Vagina (tissue), 2 donors: Measurements from ENCODE around the gene DIRAS1. TPM values are rescaled to one million over a fixed set of nuclear protein-coding genes. Genes with fewer than 3 reads are reported as not detected.
"Not testable (repeated sequence)": the region's sequence is repeated elsewhere in the genome, so short reads cannot be mapped to it uniquely, and the experiment has no call there.

ENCODE experiments used
- DNase-seq, 2 donors: peaks; one replicate each; pipeline ENCODE4 v3.0.0-alpha.2; 2017; ENCODE audit errors: extremely low spot score in 2 of 2
- H3K27ac ChIP-seq: fragments of 200-600 bp; sonication (generic); one replicate; pipeline ENCODE4 v1.5.1; 2019
- H3K27me3 ChIP-seq: fragments of 200-600 bp; sonication (generic); one replicate; pipeline ENCODE4 v1.5.1; 2019
- H3K36me3 ChIP-seq, 2 donors: fragments of 200-600 bp; sonication (generic); one replicate each; pipeline ENCODE4 v1.5.1; 2017 to 2019
- H3K4me1 ChIP-seq: fragments of 200-600 bp; sonication (generic); one replicate; pipeline ENCODE4 v1.5.1; 2019
- H3K4me3 ChIP-seq, 2 donors: fragments of 200-600 bp; sonication (generic); 1 replicate in 1 of 2; 2 replicates in 1 of 2; pipeline ENCODE4 v1.5.1; 2016 to 2019
- H3K9me3 ChIP-seq: fragments of 200-600 bp; sonication (generic); one replicate; pipeline ENCODE4 v1.5.1; 2019
- POLR2A ChIP-seq, 2 donors: fragments of 450-650 bp; IDR thresholded peaks; one replicate each; pipeline ENCODE4 v1.6.1; 2017; ENCODE audit warnings: antibody characterized with exemption in 2 of 2, mild to moderate bottlenecking in 2 of 2, moderate library complexity in 2 of 2
- POLR2AphosphoS5 ChIP-seq, 2 donors: sonication (generic); formaldehyde crosslinking; IDR thresholded peaks; one replicate each; pipeline ENCODE4 v1.9.0; 2017; ENCODE audit warnings: antibody characterized with exemption in 2 of 2, mild to moderate bottlenecking in 2 of 2, low read depth in 1 of 2; ENCODE audit not compliant: insufficient read depth in 1 of 2
- intact Hi-C: fragments of 100-400 bp; cut with DNase I; formaldehyde crosslinking; loops from one replicate; pipeline ENCODE4 v1.15.1; 2023
- total RNA-seq: library from RNA; depleted of rRNA; stranded (reverse); fragments of >200 nt; gene quantifications from one replicate; pipeline ENCODE4 v1.2.3, GENCODE V29; 2016
- TF ChIP-seq, protein P1 (sequence below), 3 experiments: fragments of 450-650 bp in 2 of 3; fragments of 200-600 bp in 1 of 3; sonication (generic) in 1 of 3; IDR thresholded peaks; one replicate each; pipeline ENCODE4 v1.5.1; 2017 to 2019; ENCODE audit warnings: antibody characterized with exemption in 3 of 3, mild to moderate bottlenecking in 2 of 3, moderate library complexity in 2 of 3

Gene DIRAS1
- total RNA-seq, 1 donor from 2014 or later = 2.0 TPM

DNA sequence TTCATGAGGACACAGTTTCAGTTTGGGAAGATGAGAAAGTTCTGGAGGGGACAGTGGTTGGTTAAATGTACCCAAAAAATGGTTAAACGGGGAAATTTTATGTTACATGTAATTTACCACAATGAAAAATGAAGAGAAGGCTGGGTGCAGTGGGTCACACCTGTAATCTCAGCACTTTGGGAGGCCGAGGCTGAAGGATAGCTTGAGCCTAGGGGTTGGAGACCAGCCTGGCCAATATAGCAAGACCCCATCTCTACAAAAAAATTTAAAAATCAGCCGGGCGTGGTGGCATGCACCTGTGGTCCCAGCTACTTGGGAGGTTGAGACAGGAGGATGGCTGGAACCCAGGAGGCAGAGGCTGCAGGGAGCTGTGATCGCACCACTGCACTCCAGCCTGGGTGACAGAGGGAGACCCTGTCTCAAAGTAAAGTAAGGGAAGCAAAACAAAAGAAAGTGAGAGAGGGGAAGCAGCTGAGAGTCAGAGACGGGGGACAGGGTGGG, 35.9 kb downstream of the DIRAS1 start:
- TF ChIP-seq, protein P1, sequence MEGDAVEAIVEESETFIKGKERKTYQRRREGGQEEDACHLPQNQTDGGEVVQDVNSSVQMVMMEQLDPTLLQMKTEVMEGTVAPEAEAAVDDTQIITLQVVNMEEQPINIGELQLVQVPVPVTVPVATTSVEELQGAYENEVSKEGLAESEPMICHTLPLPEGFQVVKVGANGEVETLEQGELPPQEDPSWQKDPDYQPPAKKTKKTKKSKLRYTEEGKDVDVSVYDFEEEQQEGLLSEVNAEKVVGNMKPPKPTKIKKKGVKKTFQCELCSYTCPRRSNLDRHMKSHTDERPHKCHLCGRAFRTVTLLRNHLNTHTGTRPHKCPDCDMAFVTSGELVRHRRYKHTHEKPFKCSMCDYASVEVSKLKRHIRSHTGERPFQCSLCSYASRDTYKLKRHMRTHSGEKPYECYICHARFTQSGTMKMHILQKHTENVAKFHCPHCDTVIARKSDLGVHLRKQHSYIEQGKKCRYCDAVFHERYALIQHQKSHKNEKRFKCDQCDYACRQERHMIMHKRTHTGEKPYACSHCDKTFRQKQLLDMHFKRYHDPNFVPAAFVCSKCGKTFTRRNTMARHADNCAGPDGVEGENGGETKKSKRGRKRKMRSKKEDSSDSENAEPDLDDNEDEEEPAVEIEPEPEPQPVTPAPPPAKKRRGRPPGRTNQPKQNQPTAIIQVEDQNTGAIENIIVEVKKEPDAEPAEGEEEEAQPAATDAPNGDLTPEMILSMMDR (IDR thresholded peaks at IDR 0.05) = no peak
- TF ChIP-seq POLR2AphosphoS5 (IDR thresholded peaks at IDR 0.05; ENCODE audit: insufficient read depth in 1 of 2, low read depth in 1 of 2) (no peak), POLR2A (IDR thresholded peaks at IDR 0.05) (no peak)
- H3K9me3 ChIP-seq = no peaks in the 10 kb centered on the region
- no peaks in the 10 kb centered on the region for H3K36me3 ChIP-seq
- no peaks in the 10 kb centered on the region for H3K27me3 ChIP-seq
- no peak overlapping the region for H3K27ac ChIP-seq
- DNase-seq = no peak
- no peak overlapping the region for H3K4me3 ChIP-seq
- H3K4me1 ChIP-seq = no peaks in the 10 kb centered on the region
- intact Hi-C loops = no loop called here

DNA sequence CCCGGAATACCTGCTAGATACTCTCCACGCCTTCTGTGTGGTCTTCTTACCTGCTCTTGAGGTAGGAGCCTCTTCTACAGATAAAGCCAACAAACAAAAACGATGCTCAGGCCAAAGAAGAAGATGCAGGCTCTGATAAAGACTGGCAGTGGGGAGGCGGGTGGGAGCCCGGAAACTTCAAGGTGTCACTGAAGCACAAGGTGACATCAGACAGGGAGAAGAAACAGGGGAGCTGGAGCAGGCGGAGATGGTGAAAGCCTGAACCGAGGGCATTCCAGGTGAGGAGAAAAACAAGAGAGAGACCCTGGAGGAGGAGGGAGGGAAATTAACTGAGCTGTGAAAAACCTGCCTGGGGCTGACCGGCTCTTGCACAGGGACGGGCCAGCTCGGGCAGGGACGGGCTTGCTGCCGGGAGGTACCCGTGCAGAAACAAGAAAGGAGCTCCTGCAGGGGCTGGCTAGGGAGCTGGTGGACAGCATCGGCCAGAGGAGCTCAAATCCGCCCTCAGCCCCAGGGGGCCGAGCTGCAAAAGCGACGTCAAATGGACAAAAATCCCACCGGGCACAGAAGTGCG, 37.7 kb downstream of the DIRAS1 start:
- no peak for DNase-seq
- Histone ChIP-seq H3K9me3 (no peaks in the 10 kb centered on the region), H3K27ac (no peak overlapping the region), H3K4me1 (no peaks in the 10 kb centered on the region), H3K27me3 (no peaks in the 10 kb centered on the region), H3K4me3 (no peak overlapping the region), H3K36me3 (no peaks in the 10 kb centered on the region)
- intact Hi-C loops = no loop called here
- TF ChIP-seq, protein P1 (IDR thresholded peaks at IDR 0.05) = no peak
- TF ChIP-seq POLR2AphosphoS5 (IDR thresholded peaks at IDR 0.05; ENCODE audit: insufficient read depth in 1 of 2, low read depth in 1 of 2) (no peak), POLR2A (IDR thresholded peaks at IDR 0.05) (no peak)

DNA sequence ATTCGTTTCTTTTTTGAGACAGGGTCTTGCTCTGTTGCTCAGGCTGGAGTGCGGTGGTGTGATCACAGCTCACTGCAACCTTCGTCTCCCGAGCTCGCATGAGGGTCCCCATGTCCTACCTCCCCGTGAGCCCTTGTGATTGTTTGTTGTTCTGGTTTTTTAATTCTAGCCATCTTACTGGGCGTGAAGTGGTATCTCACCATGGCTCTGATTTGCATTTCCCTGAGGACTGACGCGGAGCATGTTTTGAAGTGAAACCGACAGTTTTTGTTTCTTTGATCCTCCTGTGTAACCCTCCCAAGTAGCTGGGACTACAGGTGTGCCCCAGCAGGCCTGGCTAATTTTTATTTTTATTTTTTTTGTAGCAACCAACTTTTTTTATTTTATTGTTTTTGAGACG, 40.4 kb downstream of the DIRAS1 start:
- Histone ChIP-seq H3K36me3 (no peaks in the 10 kb centered on the region), H3K9me3 (no peaks in the 10 kb centered on the region), H3K27ac (no peak overlapping the region), H3K27me3 (no peaks in the 10 kb centered on the region), H3K4me3 (no peak overlapping the region), H3K4me1 (no peaks in the 10 kb centered on the region)
- no peak for TF ChIP-seq POLR2A (IDR thresholded peaks at IDR 0.05)
- TF ChIP-seq, protein P1 (IDR thresholded peaks at IDR 0.05) = no peak
- no peak for TF ChIP-seq POLR2AphosphoS5 (IDR thresholded peaks at IDR 0.05; ENCODE audit: insufficient read depth in 1 of 2, low read depth in 1 of 2)
- intact Hi-C loops = no loop called here
- DNase-seq = no peak

DNA sequence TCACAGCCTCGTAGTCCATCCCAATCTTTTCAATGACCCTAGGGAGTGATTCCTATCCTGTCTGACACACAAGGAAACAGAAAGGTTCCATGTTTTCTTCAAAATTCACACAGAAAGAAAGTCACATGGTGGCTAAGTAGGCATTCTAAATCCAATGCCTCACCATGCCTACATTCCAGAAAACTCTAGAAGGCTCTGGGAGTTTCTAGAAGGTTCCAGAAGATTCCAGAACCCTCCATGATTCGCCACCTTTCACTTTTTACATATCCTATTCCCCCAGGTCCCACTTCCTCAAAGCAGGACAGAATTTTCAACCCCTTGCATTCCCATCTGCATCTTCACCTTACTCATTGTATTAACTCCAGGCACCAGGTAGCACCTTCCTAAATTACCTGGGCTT, 41.7 kb downstream of the DIRAS1 start:
- no peaks in the 10 kb centered on the region for H3K9me3 ChIP-seq
- no peak for TF ChIP-seq POLR2A (IDR thresholded peaks at IDR 0.05)
- TF ChIP-seq POLR2AphosphoS5 (IDR thresholded peaks at IDR 0.05; ENCODE audit: insufficient read depth in 1 of 2, low read depth in 1 of 2) = peak in 1 of 2 donors; percentile 33
- TF ChIP-seq, protein P1 (IDR thresholded peaks at IDR 0.05) = no peak
- intact Hi-C loops = no loop called here
- H3K4me1 ChIP-seq = no peaks in the 10 kb centered on the region
- no peak for DNase-seq
- H3K4me3 ChIP-seq = no peak overlapping the region
- no peaks in the 10 kb centered on the region for H3K27me3 ChIP-seq
- H3K36me3 ChIP-seq = no peaks in the 10 kb centered on the region
- no peak overlapping the region for H3K27ac ChIP-seq

DNA sequence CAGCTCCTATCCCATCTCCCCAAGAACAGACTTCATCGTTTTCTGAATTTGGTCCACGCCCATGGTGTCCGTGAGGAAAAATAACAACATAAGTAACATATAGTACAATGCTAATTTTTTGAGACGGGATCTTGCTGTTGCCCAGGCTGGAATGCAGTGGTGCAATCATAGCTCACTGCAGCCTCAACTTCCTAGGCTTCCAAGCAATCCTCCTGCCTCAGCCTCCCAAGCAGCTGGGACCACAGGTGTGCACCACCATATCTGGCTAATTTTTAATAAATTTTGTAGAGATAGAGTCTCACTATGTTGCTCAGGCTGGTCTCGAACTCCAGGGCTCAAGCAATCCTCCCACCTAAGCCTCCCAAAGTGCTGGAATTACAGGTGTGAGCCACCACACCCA, 42.2 kb downstream of the DIRAS1 start:
- H3K4me3 ChIP-seq, intact Hi-C loops, H3K9me3 ChIP-seq, H3K27me3 ChIP-seq, DNase-seq, H3K27ac ChIP-seq, H3K4me1 ChIP-seq, H3K36me3 ChIP-seq: not testable (repeated sequence)
